ENCODE results near the gene MYCBP2.

Gene MYCBP2

DNA sequence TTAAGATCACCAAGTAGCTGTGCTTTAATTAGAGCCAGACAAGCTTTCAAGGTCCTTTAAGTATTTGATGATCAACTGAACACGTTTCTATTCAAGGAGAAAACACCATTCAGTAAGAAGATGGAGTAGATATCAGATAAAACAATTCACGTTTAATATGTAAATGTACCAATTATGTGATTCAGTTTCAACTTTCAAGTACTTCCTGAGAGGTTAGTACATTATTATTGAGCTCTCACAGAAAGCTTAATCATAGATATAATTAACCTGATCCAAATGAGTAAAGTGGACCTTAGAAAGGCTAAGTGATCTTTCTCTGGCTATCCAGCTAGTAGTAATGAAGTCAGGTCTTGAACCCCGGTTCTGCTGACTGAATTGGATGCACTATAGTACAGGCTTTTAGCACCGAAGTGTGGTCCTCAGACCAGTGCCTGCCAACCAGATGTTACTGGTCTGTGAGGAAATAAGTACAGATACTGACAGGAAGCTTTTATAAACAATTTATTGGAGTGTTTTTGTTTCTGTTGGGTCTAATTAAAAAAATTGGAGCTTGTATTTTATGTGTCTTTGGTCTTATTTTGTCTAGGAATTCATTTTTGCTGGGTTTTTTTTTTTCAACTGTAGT is 324.8 kb downstream of the MYCBP2 start:
- CTCF ChIA-PET, result interaction anchor here (0.7 to 7.0 kb wide), 11 partner anchors 8 to 1126 kb away, joined by 3 to 88 read pairs (median 3); partner anchors contain the start of gene CLN5
- POLR2A ChIA-PET, result no interaction called here
- TF ChIP-seq, protein P1, sequence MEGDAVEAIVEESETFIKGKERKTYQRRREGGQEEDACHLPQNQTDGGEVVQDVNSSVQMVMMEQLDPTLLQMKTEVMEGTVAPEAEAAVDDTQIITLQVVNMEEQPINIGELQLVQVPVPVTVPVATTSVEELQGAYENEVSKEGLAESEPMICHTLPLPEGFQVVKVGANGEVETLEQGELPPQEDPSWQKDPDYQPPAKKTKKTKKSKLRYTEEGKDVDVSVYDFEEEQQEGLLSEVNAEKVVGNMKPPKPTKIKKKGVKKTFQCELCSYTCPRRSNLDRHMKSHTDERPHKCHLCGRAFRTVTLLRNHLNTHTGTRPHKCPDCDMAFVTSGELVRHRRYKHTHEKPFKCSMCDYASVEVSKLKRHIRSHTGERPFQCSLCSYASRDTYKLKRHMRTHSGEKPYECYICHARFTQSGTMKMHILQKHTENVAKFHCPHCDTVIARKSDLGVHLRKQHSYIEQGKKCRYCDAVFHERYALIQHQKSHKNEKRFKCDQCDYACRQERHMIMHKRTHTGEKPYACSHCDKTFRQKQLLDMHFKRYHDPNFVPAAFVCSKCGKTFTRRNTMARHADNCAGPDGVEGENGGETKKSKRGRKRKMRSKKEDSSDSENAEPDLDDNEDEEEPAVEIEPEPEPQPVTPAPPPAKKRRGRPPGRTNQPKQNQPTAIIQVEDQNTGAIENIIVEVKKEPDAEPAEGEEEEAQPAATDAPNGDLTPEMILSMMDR (IDR thresholded peaks at IDR 0.05; ENCODE audit: insufficient read depth, low read length, missing control alignments), result no peak

GRCh38 chr13:77001540-77001939 is 325.4 kb downstream of the MYCBP2 start:
- CTCF ChIA-PET, result interaction anchor here (0.7 to 7.0 kb wide), 12 partner anchors 8 to 1126 kb away, joined by 3 to 88 read pairs (median 4); partner anchors contain the start of gene CLN5
- POLR2A ChIA-PET, result no interaction called here

More for the DNA sequence above, 324.8 kb downstream of the MYCBP2 start:
- no peak for DNase-seq (ENCODE audit: low read depth, low spot score)
- no peak overlapping the region for H3K4me3 ChIP-seq (ENCODE audit: low read depth, low read length)

DNA sequence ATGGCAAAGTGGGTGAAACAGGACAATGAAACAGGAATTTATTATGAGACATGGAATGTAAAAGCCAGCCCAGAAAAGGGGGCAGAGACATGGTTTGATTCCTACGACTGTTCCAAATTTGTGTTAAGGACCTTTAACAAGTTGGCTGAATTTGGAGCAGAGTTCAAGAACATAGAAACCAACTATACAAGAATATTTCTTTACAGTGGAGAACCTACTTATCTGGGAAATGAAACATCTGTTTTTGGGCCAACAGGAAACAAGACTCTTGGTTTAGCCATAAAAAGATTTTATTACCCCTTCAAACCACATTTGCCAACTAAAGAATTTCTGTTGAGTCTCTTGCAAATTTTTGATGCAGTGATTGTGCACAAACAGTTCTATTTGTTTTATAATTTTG is 326.4 kb downstream of the MYCBP2 start:
- POLR2A ChIA-PET, result interaction anchor here (0.6 kb wide), 1 partner anchor 9 kb away, joined by 3 read pairs; no protein-coding TSS in a partner anchor
- H3K4me3 ChIP-seq (ENCODE audit: low read depth, low read length), result no peak overlapping the region
- CTCF ChIA-PET, result interaction anchor here (0.6 to 7.0 kb wide), 7 partner anchors 7 to 63 kb away, joined by 3 to 88 read pairs (median 11); partner anchors contain the start of gene CLN5
- no peak for DNase-seq (ENCODE audit: low read depth, low spot score)
- TF ChIP-seq, protein P1 (IDR thresholded peaks at IDR 0.05; ENCODE audit: insufficient read depth, low read length, missing control alignments), result no peak

More at GRCh38 chr13:77001540-77001939, 325.4 kb downstream of the MYCBP2 start:
- TF ChIP-seq, protein P1 (IDR thresholded peaks at IDR 0.05; ENCODE audit: insufficient read depth, low read length, missing control alignments), result no peak
- DNase-seq (ENCODE audit: low read depth, low spot score), result no peak
- H3K4me3 ChIP-seq (ENCODE audit: low read depth, low read length), result no peak overlapping the region

Measured in AG04449 (cell line).